GM12878 (cell line): Measurements from ENCODE around the gene XPNPEP1.

ENCODE experiments used
- CTCF ChIP-seq, 3 experiments: IDR thresholded peaks in 2 of 3; conservative IDR thresholded peaks in 1 of 3; 2 replicates each; pipeline ENCODE4 v1.5.1; 2011; ENCODE audit warnings: low read depth in 3 of 3, low read length in 3 of 3, mild to moderate bottlenecking in 3 of 3, control low read depth in 2 of 3, moderate library complexity in 2 of 3, inconsistent platforms in 1 of 3, mixed read lengths in 1 of 3; ENCODE audit not compliant: control insufficient read depth in 2 of 3, insufficient read depth in 1 of 3; ENCODE audit errors: extremely low read depth in 1 of 3
- EZH2 ChIP-seq: IDR thresholded peaks from 2 replicates; pipeline ENCODE4 v1.6.1; 2012; ENCODE audit warnings: low read depth, mild to moderate bottlenecking, control low read depth, inconsistent platforms, low read length, borderline replicate concordance; ENCODE audit not compliant: control insufficient read depth
- FOXK2 ChIP-seq: fragments of 450-650 bp; IDR thresholded peaks from 2 replicates; pipeline ENCODE4 v1.6.1; 2017; ENCODE audit warnings: mild to moderate bottlenecking, moderate library complexity
- MTA3 ChIP-seq: IDR thresholded peaks from 2 replicates; pipeline ENCODE4 v1.6.1; 2012; ENCODE audit warnings: low read length, inconsistent platforms, borderline replicate concordance
- TAF1 ChIP-seq: IDR thresholded peaks from 2 replicates; pipeline ENCODE4 v1.6.1; 2011; ENCODE audit warnings: mild to moderate bottlenecking, low read depth, low read length, borderline replicate concordance

DNA sequence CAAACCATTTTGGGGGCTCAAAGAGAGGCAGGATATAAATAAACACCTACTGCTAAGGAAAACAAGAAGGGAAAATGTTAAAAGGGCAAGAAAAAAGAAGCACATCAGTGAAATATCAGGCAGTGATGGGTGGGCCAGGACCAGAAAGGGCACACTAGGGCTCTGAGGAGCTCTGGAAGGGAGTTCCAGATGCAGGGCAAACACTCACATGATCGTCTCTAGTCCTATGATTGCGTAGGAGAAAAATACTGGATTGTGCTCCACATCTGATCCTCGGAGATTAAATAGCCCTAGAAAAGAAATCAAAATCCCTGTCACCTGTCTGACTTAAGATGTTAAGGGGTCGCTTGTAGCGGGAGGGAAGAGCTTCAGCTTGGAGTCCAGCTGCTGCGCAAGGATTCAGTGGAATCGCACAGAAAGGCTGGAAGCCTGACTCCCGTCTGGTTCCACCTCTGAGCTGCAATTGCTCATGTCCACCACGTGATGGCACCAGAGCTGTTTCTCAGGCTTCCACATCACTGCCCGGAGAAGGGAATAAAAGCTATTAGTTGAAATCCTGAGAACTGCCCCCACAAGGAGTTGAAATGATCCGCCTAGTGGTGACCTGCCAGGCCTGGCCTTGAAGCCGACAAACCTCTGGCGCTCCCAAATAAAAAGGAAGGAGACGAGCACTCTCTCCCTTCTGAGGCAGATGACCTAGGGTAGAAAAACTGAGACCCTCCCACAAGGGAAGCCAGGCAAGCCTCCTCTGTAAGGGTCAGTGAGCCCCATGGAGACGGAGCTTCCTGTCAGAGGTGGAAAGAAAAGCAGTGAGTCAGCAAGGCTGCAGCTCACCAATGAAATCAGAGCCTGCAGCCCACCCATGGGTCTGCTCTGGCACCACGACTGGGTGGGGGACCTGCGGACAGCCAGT, 39.2 kb downstream of the XPNPEP1 start:
- no peak for TF ChIP-seq MTA3
- TF ChIP-seq CTCF (IDR thresholded peaks at IDR 0.05 in 2 of 3, conservative IDR thresholded peaks at IDR 0.05 in 1 of 3; ENCODE audit: control insufficient read depth in 2 of 3, extremely low read depth in 1 of 3, insufficient read depth in 1 of 3, low read depth in 3 of 3, low read length in 3 of 3), result peak; percentile 93 to 95 (median 94); a peak in 5 of 6 replicates
- TF ChIP-seq TAF1, result no peak
- no peak for TF ChIP-seq EZH2
- no peak for TF ChIP-seq FOXK2
